ENCODE measurements around the gene PRKCE. TPM values are rescaled to one million over a fixed set of nuclear protein-coding genes. Genes with fewer than 3 reads are reported as not detected.

The PRKCE gene
- total RNA-seq, 6 experiments from 2014 or later, result 5.2 to 18.8 (median 11.0) TPM

- Histone ChIP-seq H3K4me1 (peaks cover 0 to 3% (median 0%) of the 10 kb centered on the region in 4 donors), H3K27ac (no peak overlapping the region), H3K27me3 (no peaks in the 10 kb centered on the region), H3K36me3 (no peaks in the 10 kb centered on the region), H3K9me3 (no peaks in the 10 kb centered on the region), H3K4me3 (no peak overlapping the region)
- no peak for DNase-seq
- no peak for ATAC-seq
- no peak for TF ChIP-seq POLR2A (IDR thresholded peaks at IDR 0.05)
- no peak for TF ChIP-seq CTCF (IDR thresholded peaks at IDR 0.05)
- WGBS (ENCODE audit: insufficient coverage, low coverage, low lambda C conversion rate, missing lambda C conversion rate), result 83% methylated on average over 6 of the region's 6 CpGs
- intact Hi-C loops (cut with DNase I), result no loop called here
These were observed 440.6 kb downstream of the PRKCE start for GRCh38 chr2:46091961-46092667.

GRCh38 chr2:46094689-46095088 is 443.2 kb downstream of the PRKCE start:
- no peak for DNase-seq
- H3K4me3 ChIP-seq, result no peak overlapping the region
- H3K27me3 ChIP-seq, result no peaks in the 10 kb centered on the region
- intact Hi-C loops (cut with DNase I), result no loop called here
- H3K36me3 ChIP-seq, result no peaks in the 10 kb centered on the region
- ATAC-seq, result no peak
- H3K27ac ChIP-seq, result no peak overlapping the region
- 58% methylated on average over 3 of the region's 3 CpGs for WGBS (ENCODE audit: insufficient coverage, low coverage, low lambda C conversion rate, missing lambda C conversion rate)
- H3K4me1 ChIP-seq, result peaks cover 0 to 3% (median 0%) of the 10 kb centered on the region in 4 donors
- TF ChIP-seq CTCF (IDR thresholded peaks at IDR 0.05) (no peak), POLR2A (IDR thresholded peaks at IDR 0.05) (no peak)
- no peaks in the 10 kb centered on the region for H3K9me3 ChIP-seq

- Histone ChIP-seq H3K4me3 (no peak overlapping the region), H3K4me1 (no peaks in the 10 kb centered on the region), H3K27ac (no peak overlapping the region), H3K36me3 (no peaks in the 10 kb centered on the region), H3K9me3 (no peaks in the 10 kb centered on the region), H3K27me3 (no peaks in the 10 kb centered on the region)
- intact Hi-C loops (cut with DNase I), result no loop called here
- 89% methylated on average over 1 of the region's 1 CpG for WGBS (ENCODE audit: insufficient coverage, low coverage, low lambda C conversion rate, missing lambda C conversion rate)
- no peak for TF ChIP-seq CTCF (IDR thresholded peaks at IDR 0.05)
- TF ChIP-seq POLR2A (IDR thresholded peaks at IDR 0.05), result no peak
- DNase-seq, result no peak
- ATAC-seq, result no peak
These were observed 444.4 kb downstream of the PRKCE start for GRCh38 chr2:46095830-46096229.

- ATAC-seq (no peak), DNase-seq (no peak)
- no peak overlapping the region for H3K27ac ChIP-seq
- H3K36me3 ChIP-seq, result no peaks in the 10 kb centered on the region
- TF ChIP-seq CTCF (IDR thresholded peaks at IDR 0.05) (no peak), POLR2A (IDR thresholded peaks at IDR 0.05) (no peak)
- intact Hi-C loops (cut with DNase I), result no loop called here
- WGBS (ENCODE audit: insufficient coverage, low coverage, low lambda C conversion rate, missing lambda C conversion rate), result 73% methylated on average over 1 of the region's 1 CpG
- H3K27me3 ChIP-seq, result no peaks in the 10 kb centered on the region
- no peak overlapping the region for H3K4me3 ChIP-seq
- H3K4me1 ChIP-seq, result no peaks in the 10 kb centered on the region
- no peaks in the 10 kb centered on the region for H3K9me3 ChIP-seq
These were observed 444.8 kb downstream of the PRKCE start for GRCh38 chr2:46096260-46096659.
